H1 (cell line): Measurements from ENCODE around the gene DIAPH2. TPM values are rescaled to one million over a fixed set of nuclear protein-coding genes. Genes with fewer than 3 reads are reported as not detected.

Experiments used
- CBX8 ChIP-seq: fragments of 300-800, 300-1000 bp; sonication (generic); IDR thresholded peaks from 2 replicates; pipeline ENCODE4 v1.7.1; 2016; ENCODE audit warnings: low read depth, low read length, borderline replicate concordance
- SIN3A ChIP-seq, 2 experiments: IDR thresholded peaks in 1 of 2; conservative IDR thresholded peaks in 1 of 2; 2 replicates each; pipeline ENCODE4 v1.6.1; 2011 to 2012; ENCODE audit warnings: low read length in 2 of 2, improper control_type of control experiment in 1 of 2, low read depth in 1 of 2, mild to moderate bottlenecking in 1 of 2
- polyA plus RNA-seq, 7 experiments: library from polyadenylated mRNA; depleted of rRNA in 3 of 7; stranded (reverse) in 5 of 7; unstranded in 2 of 7; fragments of >200 nt in 5 of 7; fragments of 200-250 nt in 2 of 7; gene quantifications; 1 replicate in 5 of 7; 2 replicates in 1 of 7; 4 replicates in 1 of 7; pipeline versions ENCODE4 v1.2.1 to v1.2.3, GENCODE V29; 2011 to 2013; ENCODE audit warnings: missing spikeins in 2 of 7, mixed read lengths in 2 of 7
- total RNA-seq: library from RNA; stranded (reverse); fragmentation: NEBNext Ultra II Directional; extraction: Animal tissue kit (Norgen Biotek cat#: 25700); gene quantifications from 2 replicates; pipeline ENCODE4 v1.2.1, GENCODE V29; 2021

The DIAPH2 gene
- total and polyA plus RNA-seq, 2 of the 8 experiments (the other 6 are each of a cell fraction or from before 2014, with no cell fraction given) = 4.4 to 24.3 TPM

DNA sequence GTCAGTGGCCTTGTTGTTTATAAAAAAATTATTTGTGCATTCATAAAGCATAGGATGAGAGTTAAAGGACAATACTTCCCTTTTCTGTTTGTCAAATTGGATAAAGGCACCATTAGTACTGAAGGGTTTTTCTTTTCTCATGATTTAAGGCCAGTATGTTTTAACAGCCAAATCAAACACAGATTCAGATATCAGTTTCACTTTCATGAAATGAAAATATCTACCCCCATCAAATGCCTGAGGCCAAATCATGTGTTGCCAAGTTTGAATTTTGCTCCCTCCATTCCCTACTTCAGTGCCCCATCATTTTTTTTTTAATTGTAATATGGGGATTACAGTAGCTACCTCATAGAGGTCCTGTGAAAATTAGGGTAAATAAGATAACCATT, 944.9 kb downstream of the DIAPH2 start (continued):
- TF ChIP-seq SIN3A (conservative IDR thresholded peaks at IDR 0.05 in 1 of 2, IDR thresholded peaks at IDR 0.05 in 1 of 2; ENCODE audit: low read depth in 1 of 2, low read length in 2 of 2) (no peak), CBX8 (no peak)
- TF ChIP-seq, all 59 proteins: peak for 0
